ENCODE results near the gene RHNO1.

DNA sequence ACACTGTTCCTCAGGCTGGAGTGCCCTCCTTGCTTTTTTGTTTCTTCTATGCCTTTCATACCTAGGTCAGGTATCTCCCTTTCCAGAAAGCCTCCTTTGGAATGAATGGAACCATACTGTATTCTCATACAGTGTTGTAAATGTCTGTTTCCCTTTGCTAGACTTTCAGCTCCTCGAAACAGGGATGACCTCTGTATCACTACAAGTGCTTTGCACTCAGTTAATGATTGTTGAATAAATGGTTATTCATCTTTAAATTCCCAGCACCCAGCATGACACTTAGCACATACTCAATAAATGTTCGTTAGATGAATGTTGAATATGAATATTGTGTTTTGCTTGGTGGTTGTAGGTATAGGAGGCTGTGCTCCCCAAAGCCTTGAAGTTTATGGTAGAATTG is 7.8 kb downstream of the RHNO1 start:
- TF ChIP-seq, protein P1, sequence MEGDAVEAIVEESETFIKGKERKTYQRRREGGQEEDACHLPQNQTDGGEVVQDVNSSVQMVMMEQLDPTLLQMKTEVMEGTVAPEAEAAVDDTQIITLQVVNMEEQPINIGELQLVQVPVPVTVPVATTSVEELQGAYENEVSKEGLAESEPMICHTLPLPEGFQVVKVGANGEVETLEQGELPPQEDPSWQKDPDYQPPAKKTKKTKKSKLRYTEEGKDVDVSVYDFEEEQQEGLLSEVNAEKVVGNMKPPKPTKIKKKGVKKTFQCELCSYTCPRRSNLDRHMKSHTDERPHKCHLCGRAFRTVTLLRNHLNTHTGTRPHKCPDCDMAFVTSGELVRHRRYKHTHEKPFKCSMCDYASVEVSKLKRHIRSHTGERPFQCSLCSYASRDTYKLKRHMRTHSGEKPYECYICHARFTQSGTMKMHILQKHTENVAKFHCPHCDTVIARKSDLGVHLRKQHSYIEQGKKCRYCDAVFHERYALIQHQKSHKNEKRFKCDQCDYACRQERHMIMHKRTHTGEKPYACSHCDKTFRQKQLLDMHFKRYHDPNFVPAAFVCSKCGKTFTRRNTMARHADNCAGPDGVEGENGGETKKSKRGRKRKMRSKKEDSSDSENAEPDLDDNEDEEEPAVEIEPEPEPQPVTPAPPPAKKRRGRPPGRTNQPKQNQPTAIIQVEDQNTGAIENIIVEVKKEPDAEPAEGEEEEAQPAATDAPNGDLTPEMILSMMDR (IDR thresholded peaks at IDR 0.05; ENCODE audit: borderline replicate concordance, extremely low read depth, low read length, poor library complexity, severe bottlenecking) = no peak
- TF ChIP-seq EZH2 (IDR thresholded peaks at IDR 0.05; ENCODE audit: borderline replicate concordance, low read depth, low read length, severe bottlenecking) = no peak
